HG02840 (cell line): ENCODE data around the gene IARS1.
A peak's percentile ranks its signal among the peaks of the same experiment; 100 is the strongest.

Source experiments
- ATAC-seq: cut with Tn5 transposase; IDR thresholded peaks from one replicate; pipeline ENCODE4 v1.9.1; 2021; ENCODE audit warnings: mild to moderate bottlenecking, moderate library complexity, moderate number of reproducible peaks; ENCODE audit not compliant: unreplicated experiment, low FRiP score

Gene IARS1

GRCh38 chr9:92293452-92294296, at the start of gene IARS1:
Gene IARS1, minus strand, starts transcription at chr9:92293697. Its CDS starts 4,278 bp downstream, at chr9:92289419.
- peak; percentile 94 for ATAC-seq

GRCh38 chr9:92342825-92343488, 49.5 kb upstream of the IARS1 start:
- no peak for ATAC-seq

- no peak for ATAC-seq
Measured at GRCh38 chr9:92341578-92341977, 48.1 kb upstream of the IARS1 start.

- ATAC-seq = no peak
Measured at GRCh38 chr9:92333282-92333634, 39.8 kb upstream of the IARS1 start.

GRCh38 chr9:92332577-92333281, 39.2 kb upstream of the IARS1 start:
- no peak for ATAC-seq

GRCh38 chr9:92328225-92328624, 34.7 kb upstream of the IARS1 start:
- no peak for ATAC-seq

GRCh38 chr9:92327283-92327850, 33.9 kb upstream of the IARS1 start:
- no peak for ATAC-seq

- peak; percentile 16 for ATAC-seq
Measured at GRCh38 chr9:92325991-92326500, 32.5 kb upstream of the IARS1 start.

- ATAC-seq = peak; percentile 93
Measured at GRCh38 chr9:92325269-92325990, 31.9 kb upstream of the IARS1 start, which contains the start of the genes CENPP and NOL8. Gene CENPP, plus strand, starts transcription at chr9:92325953. Gene NOL8, minus strand, starts transcription at chr9:92325350. Its CDS starts 1,189 bp downstream, at chr9:92324161.

- peak; percentile 9 for ATAC-seq
Measured at GRCh38 chr9:92324889-92325268, 31.4 kb upstream of the IARS1 start.

- ATAC-seq = no peak
Measured at GRCh38 chr9:92324431-92324830, 30.9 kb upstream of the IARS1 start.

GRCh38 chr9:92315456-92315855, 22.0 kb upstream of the IARS1 start:
- ATAC-seq = no peak

- ATAC-seq = no peak
Measured at GRCh38 chr9:92313624-92314012, 20.1 kb upstream of the IARS1 start.

- no peak for ATAC-seq
Measured at GRCh38 chr9:92312887-92313623, 19.6 kb upstream of the IARS1 start.

- no peak for ATAC-seq
Measured at GRCh38 chr9:92310562-92310961, 17.1 kb upstream of the IARS1 start.

- ATAC-seq = no peak
Measured at GRCh38 chr9:92308893-92309292, 15.4 kb upstream of the IARS1 start.

GRCh38 chr9:92300936-92301335, 7.4 kb upstream of the IARS1 start:
- ATAC-seq = no peak

- ATAC-seq = no peak
Measured at GRCh38 chr9:92299116-92299515, 5.6 kb upstream of the IARS1 start.

- ATAC-seq = no peak
Measured at GRCh38 chr9:92298036-92298435, 4.5 kb upstream of the IARS1 start.
